Ishikawa (cell line): ENCODE data around the gene CELSR2.

Experiments used
- CEBPB ChIP-seq: IDR thresholded peaks from 2 replicates; pipeline ENCODE4 v1.6.1; 2012
- CREB1 ChIP-seq: IDR thresholded peaks from 2 replicates; pipeline ENCODE4 v1.6.1; 2012; ENCODE audit warnings: low read depth
- EGR1 ChIP-seq: IDR thresholded peaks from 2 replicates; pipeline ENCODE4 v1.6.1; 2012
- EP300 ChIP-seq: IDR thresholded peaks from 2 replicates; pipeline ENCODE4 v1.6.1; 2012; ENCODE audit warnings: borderline replicate concordance
- FOXM1 ChIP-seq: IDR thresholded peaks from 2 replicates; pipeline ENCODE4 v1.6.1; 2012; ENCODE audit warnings: low read depth, borderline replicate concordance
- MAX ChIP-seq: IDR thresholded peaks from 2 replicates; pipeline ENCODE4 v1.6.1; 2012
- NFIC ChIP-seq: IDR thresholded peaks from 2 replicates; pipeline ENCODE4 v1.6.1; 2012
- RAD21 ChIP-seq: IDR thresholded peaks from 2 replicates; pipeline ENCODE4 v1.6.1; 2012; ENCODE audit warnings: low read depth
- TAF1 ChIP-seq: IDR thresholded peaks from 2 replicates; pipeline ENCODE4 v1.6.1; 2012; ENCODE audit warnings: low read depth, mild to moderate bottlenecking
- TCF12 ChIP-seq: IDR thresholded peaks from 2 replicates; pipeline ENCODE4 v1.6.1; 2012; ENCODE audit warnings: low read depth
- TEAD4 ChIP-seq: IDR thresholded peaks from 2 replicates; pipeline ENCODE4 v1.6.1; 2012
- USF1 ChIP-seq: IDR thresholded peaks from 2 replicates; pipeline ENCODE4 v1.6.1; 2012
- YY1 ChIP-seq: IDR thresholded peaks from 2 replicates; pipeline ENCODE4 v1.6.1; 2012; ENCODE audit warnings: low read depth
- ZBTB7A ChIP-seq: IDR thresholded peaks from 2 replicates; pipeline ENCODE4 v1.6.1; 2012; ENCODE audit warnings: low read depth

- TF ChIP-seq TEAD4 (no peak), RAD21 (no peak), YY1 (no peak), CEBPB (no peak), MAX (no peak), EP300 (no peak), USF1 (no peak), TAF1 (no peak), FOXM1 (no peak), TCF12 (no peak), ZBTB7A (no peak), EGR1 (no peak), CREB1 (no peak), NFIC (no peak)
Observed at GRCh38 chr1:109275706-109276345, 26.5 kb downstream of the CELSR2 start.
